ENCODE data around the gene PLCL1.
"Not testable (repeated sequence)": the region's sequence is repeated elsewhere in the genome, so short reads cannot be mapped to it uniquely, and the experiment has no call there.

PLCL1 gene

GRCh38 chr2:198006733-198007132 lies 202.3 kb downstream of the PLCL1 start:
- no peak for TF ChIP-seq CTCF (conservative IDR thresholded peaks at IDR 0.05; ENCODE audit: low read depth, low read length)
- H3K4me3 ChIP-seq (ENCODE audit: low read depth, low read length) = no peak overlapping the region
- no peak for DNase-seq (ENCODE audit: low read depth)

- DNase-seq (ENCODE audit: low read depth) = no peak
- no peak for TF ChIP-seq CTCF (conservative IDR thresholded peaks at IDR 0.05; ENCODE audit: low read depth, low read length)
- H3K4me3 ChIP-seq (ENCODE audit: low read depth, low read length) = no peak overlapping the region
Measured at GRCh38 chr2:198008230-198008629, 203.8 kb downstream of the PLCL1 start.

- no peak overlapping the region for H3K4me3 ChIP-seq (ENCODE audit: low read depth, low read length)
- TF ChIP-seq CTCF (conservative IDR thresholded peaks at IDR 0.05; ENCODE audit: low read depth, low read length) = no peak
- DNase-seq (ENCODE audit: low read depth) = no peak
Measured at GRCh38 chr2:198012025-198012424, 207.6 kb downstream of the PLCL1 start.

- no peak for TF ChIP-seq CTCF (conservative IDR thresholded peaks at IDR 0.05; ENCODE audit: low read depth, low read length)
- no peak overlapping the region for H3K4me3 ChIP-seq (ENCODE audit: low read depth, low read length)
- no peak for DNase-seq (ENCODE audit: low read depth)
Measured at GRCh38 chr2:198016243-198016642, 211.8 kb downstream of the PLCL1 start.

GRCh38 chr2:198017068-198017467 lies 212.7 kb downstream of the PLCL1 start:
- no peak overlapping the region for H3K4me3 ChIP-seq (ENCODE audit: low read depth, low read length)
- no peak for DNase-seq (ENCODE audit: low read depth)
- no peak for TF ChIP-seq CTCF (conservative IDR thresholded peaks at IDR 0.05; ENCODE audit: low read depth, low read length)

- no peak for TF ChIP-seq CTCF (conservative IDR thresholded peaks at IDR 0.05; ENCODE audit: low read depth, low read length)
- DNase-seq (ENCODE audit: low read depth) = no peak
- no peak overlapping the region for H3K4me3 ChIP-seq (ENCODE audit: low read depth, low read length)
Measured at GRCh38 chr2:198028955-198029354, 224.6 kb downstream of the PLCL1 start.

- DNase-seq (ENCODE audit: low read depth); H3K4me3 ChIP-seq (ENCODE audit: low read depth, low read length): not testable (repeated sequence)
Measured at GRCh38 chr2:198029576-198029975, 225.2 kb downstream of the PLCL1 start.

- no peak overlapping the region for H3K4me3 ChIP-seq (ENCODE audit: low read depth, low read length)
- no peak for DNase-seq (ENCODE audit: low read depth)
- TF ChIP-seq CTCF (conservative IDR thresholded peaks at IDR 0.05; ENCODE audit: low read depth, low read length) = no peak
Measured at GRCh38 chr2:198033626-198034025, 229.2 kb downstream of the PLCL1 start.
